ENCODE measurements around the gene NKPD1. TPM values are rescaled to one million over a fixed set of nuclear protein-coding genes. Genes with fewer than 3 reads are reported as not detected.

NKPD1 gene
- polyA plus RNA-seq, 1 donor (not counting 4 experiments of a cell fraction or from before 2014, with no cell fraction given) = 0.37 TPM

DNA sequence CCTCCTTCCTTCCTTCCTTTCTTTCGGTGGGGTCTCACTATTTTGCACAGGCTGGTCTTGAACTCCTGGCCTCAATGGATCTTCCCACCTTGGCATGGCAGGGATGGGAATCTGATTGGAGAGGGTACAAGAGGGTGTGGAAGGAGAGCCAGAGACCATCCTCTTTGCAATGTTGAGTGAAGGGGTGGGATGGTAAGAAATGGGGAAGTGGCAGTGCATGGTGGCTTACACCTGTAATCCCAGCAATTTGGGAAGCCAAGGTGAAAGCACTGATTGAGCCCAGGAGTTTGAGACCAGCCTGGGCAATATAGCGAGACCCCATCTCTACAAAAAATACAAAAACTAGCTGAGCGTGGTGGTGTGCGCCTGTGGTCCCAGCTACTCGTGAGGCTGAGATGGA lies 23.3 kb upstream of the NKPD1 start:
- Histone ChIP-seq H3K4me3 (ENCODE audit: control insufficient read depth in 2 of 3, extremely low read depth in 1 of 3, insufficient read depth in 2 of 3, low read depth in 1 of 3, low read length in 3 of 3) (no peak overlapping the region), H2AFZ (ENCODE audit: control insufficient read depth, low read length) (no peak overlapping the region), H3K27ac (ENCODE audit: control insufficient read depth, insufficient read depth, low read length) (no peak overlapping the region), H3K36me3 (ENCODE audit: control insufficient read depth in 2 of 2, extremely low read depth in 1 of 2, insufficient read depth in 2 of 2, low read length in 2 of 2) (peaks cover 0 to 4% of the 10 kb centered on the region in 2 experiments), H3K79me2 (ENCODE audit: control insufficient read depth, insufficient read depth, low read length) (peaks cover 20% of the 10 kb centered on the region), H3K27me3 (ENCODE audit: control insufficient read depth, extremely low read depth, insufficient read depth, low read length) (no peaks in the 10 kb centered on the region), H3K4me1 (ENCODE audit: control insufficient read depth, extremely low read depth, insufficient read depth, low read length) (peaks cover 6% of the 10 kb centered on the region), H3K9me3 (ENCODE audit: control insufficient read depth, low read depth, low read length) (no peaks in the 10 kb centered on the region), H4K20me1 (ENCODE audit: control insufficient read depth, extremely low read depth, insufficient read depth, low read length) (no peaks in the 10 kb centered on the region), H3K9me1 (ENCODE audit: control insufficient read depth, extremely low read depth, insufficient read depth, low read length) (no peaks in the 10 kb centered on the region), H3K9ac (ENCODE audit: control insufficient read depth, extremely low read depth, insufficient read depth, low read length) (no peak overlapping the region), H3K4me2 (ENCODE audit: control insufficient read depth, extremely low read depth, insufficient read depth, low read depth, low read length) (no peak overlapping the region)
- TF ChIP-seq, protein P1, sequence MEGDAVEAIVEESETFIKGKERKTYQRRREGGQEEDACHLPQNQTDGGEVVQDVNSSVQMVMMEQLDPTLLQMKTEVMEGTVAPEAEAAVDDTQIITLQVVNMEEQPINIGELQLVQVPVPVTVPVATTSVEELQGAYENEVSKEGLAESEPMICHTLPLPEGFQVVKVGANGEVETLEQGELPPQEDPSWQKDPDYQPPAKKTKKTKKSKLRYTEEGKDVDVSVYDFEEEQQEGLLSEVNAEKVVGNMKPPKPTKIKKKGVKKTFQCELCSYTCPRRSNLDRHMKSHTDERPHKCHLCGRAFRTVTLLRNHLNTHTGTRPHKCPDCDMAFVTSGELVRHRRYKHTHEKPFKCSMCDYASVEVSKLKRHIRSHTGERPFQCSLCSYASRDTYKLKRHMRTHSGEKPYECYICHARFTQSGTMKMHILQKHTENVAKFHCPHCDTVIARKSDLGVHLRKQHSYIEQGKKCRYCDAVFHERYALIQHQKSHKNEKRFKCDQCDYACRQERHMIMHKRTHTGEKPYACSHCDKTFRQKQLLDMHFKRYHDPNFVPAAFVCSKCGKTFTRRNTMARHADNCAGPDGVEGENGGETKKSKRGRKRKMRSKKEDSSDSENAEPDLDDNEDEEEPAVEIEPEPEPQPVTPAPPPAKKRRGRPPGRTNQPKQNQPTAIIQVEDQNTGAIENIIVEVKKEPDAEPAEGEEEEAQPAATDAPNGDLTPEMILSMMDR (optimal IDR thresholded peaks at IDR 0.05 in 1 of 3, IDR thresholded peaks at IDR 0.05 in 1 of 3, conservative IDR thresholded peaks at IDR 0.05 in 1 of 3; ENCODE audit: extremely low read depth in 1 of 3, insufficient read depth in 2 of 3, low read length in 3 of 3) = no peak
- no peak for TF ChIP-seq EZH2 (IDR thresholded peaks at IDR 0.05; ENCODE audit: low read length)
- FAIRE-seq (no peak), DNase-seq (ENCODE audit: low read depth, low spot score) (no peak)
- dilution Hi-C loops (cut with MboI; ENCODE audit: extremely low pct_ligation_motif_present, low sequenced_read_pairs) = no loop called here

DNA sequence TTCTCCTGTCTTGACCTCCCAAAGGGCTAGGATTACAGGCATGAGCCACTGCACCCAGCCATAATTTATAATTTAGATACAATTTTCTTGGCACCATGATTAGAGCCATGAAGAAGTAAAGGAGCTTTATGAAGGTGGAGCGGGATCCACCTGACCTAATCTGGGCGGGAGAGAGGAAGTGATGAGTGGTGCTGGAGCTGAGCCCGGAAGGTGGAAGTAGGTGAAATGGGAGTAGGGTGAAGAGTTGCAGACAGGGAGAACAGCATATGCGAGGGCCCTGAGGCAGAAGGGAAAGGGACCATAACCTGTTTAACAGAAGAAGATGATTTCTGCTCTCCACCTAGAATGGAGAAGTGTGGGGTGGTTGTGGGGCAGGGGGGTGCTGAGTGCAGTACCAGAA lies 22.0 kb upstream of the NKPD1 start:
- peaks cover 20% of the 10 kb centered on the region for H3K79me2 ChIP-seq (ENCODE audit: control insufficient read depth, insufficient read depth, low read length)
- H3K4me2 ChIP-seq (ENCODE audit: control insufficient read depth, extremely low read depth, insufficient read depth, low read depth, low read length) = no peak overlapping the region
- TF ChIP-seq EZH2 (IDR thresholded peaks at IDR 0.05; ENCODE audit: low read length) = no peak
- TF ChIP-seq, protein P1 (optimal IDR thresholded peaks at IDR 0.05 in 1 of 3, IDR thresholded peaks at IDR 0.05 in 1 of 3, conservative IDR thresholded peaks at IDR 0.05 in 1 of 3; ENCODE audit: extremely low read depth in 1 of 3, insufficient read depth in 2 of 3, low read length in 3 of 3) = no peak
- H3K9me3 ChIP-seq (ENCODE audit: control insufficient read depth, low read depth, low read length) = no peaks in the 10 kb centered on the region
- no peaks in the 10 kb centered on the region for H4K20me1 ChIP-seq (ENCODE audit: control insufficient read depth, extremely low read depth, insufficient read depth, low read length)
- H3K4me3 ChIP-seq (ENCODE audit: control insufficient read depth in 2 of 3, extremely low read depth in 1 of 3, insufficient read depth in 2 of 3, low read depth in 1 of 3, low read length in 3 of 3) = no peak overlapping the region
- H3K4me1 ChIP-seq (ENCODE audit: control insufficient read depth, extremely low read depth, insufficient read depth, low read length) = peaks cover 6% of the 10 kb centered on the region
- dilution Hi-C loops (cut with MboI; ENCODE audit: extremely low pct_ligation_motif_present, low sequenced_read_pairs) = no loop called here
- peaks cover 0 to 4% of the 10 kb centered on the region in 2 experiments for H3K36me3 ChIP-seq (ENCODE audit: control insufficient read depth in 2 of 2, extremely low read depth in 1 of 2, insufficient read depth in 2 of 2, low read length in 2 of 2)
- H2AFZ ChIP-seq (ENCODE audit: control insufficient read depth, low read length) = no peak overlapping the region
- H3K27ac ChIP-seq (ENCODE audit: control insufficient read depth, insufficient read depth, low read length) = no peak overlapping the region
- DNase-seq (ENCODE audit: low read depth, low spot score) = no peak
- H3K27me3 ChIP-seq (ENCODE audit: control insufficient read depth, extremely low read depth, insufficient read depth, low read length) = no peaks in the 10 kb centered on the region
- no peaks in the 10 kb centered on the region for H3K9me1 ChIP-seq (ENCODE audit: control insufficient read depth, extremely low read depth, insufficient read depth, low read length)
- no peak overlapping the region for H3K9ac ChIP-seq (ENCODE audit: control insufficient read depth, extremely low read depth, insufficient read depth, low read length)
- no peak for FAIRE-seq

All from keratinocyte (primary cell).